Measurements from ENCODE around the gene MLIP.
"Not testable (repeated sequence)": the region's sequence is repeated elsewhere in the genome, so short reads cannot be mapped to it uniquely, and the experiment has no call there.

Gene MLIP, protein sequence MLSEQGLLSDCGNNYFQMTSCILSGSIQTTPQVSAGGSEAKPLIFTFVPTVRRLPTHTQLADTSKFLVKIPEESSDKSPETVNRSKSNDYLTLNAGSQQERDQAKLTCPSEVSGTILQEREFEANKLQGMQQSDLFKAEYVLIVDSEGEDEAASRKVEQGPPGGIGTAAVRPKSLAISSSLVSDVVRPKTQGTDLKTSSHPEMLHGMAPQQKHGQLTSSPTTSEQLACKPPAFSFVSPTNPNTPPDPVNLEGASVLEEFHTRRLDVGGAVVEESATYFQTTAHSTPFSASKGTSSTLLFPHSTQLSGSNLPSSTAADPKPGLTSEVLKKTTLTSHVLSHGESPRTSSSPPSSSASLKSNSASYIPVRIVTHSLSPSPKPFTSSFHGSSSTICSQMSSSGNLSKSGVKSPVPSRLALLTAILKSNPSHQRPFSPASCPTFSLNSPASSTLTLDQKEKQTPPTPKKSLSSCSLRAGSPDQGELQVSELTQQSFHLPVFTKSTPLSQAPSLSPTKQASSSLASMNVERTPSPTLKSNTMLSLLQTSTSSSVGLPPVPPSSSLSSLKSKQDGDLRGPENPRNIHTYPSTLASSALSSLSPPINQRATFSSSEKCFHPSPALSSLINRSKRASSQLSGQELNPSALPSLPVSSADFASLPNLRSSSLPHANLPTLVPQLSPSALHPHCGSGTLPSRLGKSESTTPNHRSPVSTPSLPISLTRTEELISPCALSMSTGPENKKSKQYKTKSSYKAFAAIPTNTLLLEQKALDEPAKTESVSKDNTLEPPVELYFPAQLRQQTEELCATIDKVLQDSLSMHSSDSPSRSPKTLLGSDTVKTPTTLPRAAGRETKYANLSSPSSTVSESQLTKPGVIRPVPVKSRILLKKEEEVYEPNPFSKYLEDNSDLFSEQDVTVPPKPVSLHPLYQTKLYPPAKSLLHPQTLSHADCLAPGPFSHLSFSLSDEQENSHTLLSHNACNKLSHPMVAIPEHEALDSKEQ

DNA sequence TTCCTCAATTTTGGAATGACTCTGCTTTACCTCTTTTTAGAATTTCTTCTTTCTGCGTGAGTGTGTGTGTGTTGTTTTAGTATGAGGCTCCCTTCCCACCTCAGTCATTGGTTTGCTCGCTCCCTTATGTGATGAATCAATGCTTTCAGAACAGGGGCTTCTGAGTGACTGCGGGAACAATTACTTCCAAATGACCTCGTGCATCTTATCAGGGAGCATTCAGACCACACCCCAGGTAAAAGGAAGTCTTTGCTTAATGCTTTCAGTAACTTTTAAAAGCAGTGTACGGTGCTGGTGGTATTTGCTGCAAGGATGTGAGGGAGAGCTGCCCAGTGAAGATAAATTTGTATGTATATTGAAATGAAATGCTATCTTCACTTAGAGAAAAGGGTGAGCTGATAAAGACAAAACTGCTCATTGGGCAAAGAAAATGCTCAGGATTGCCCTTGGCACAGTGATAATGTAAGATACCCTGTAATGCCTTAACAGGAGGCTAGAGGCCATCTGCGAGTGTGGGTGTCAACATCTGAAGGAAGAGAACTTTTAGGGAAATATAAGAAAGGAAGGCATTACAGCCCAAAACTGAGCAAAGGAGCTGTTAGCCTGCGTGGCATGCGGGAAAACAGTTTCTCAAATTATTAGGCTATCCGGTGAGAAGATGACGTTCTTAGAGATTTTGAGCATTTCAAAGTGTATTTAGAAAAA lies at the start of gene MLIP:
MLIP (plus strand) TSS at position 103 of the 705 bp plus-strand sequence; CDS start at position 140, 37 bp downstream.
- DNase-seq, result no peak

DNA sequence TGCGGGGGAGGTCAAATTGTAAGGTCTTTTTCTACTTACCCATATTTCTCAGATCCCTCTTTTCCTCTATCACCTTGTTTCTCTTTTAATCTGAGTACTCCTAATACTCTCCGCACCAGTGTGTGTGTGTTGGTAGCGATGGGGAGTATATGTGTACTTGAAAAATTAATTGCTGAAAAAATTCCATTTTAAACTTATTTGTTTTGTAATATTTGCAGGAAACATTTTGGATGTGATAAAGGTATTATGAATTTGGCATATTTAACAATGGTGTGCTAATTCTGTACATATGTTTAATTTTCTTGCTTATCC lies 48.1 kb upstream of the MLIP start:
- DNase-seq, result no peak

DNA sequence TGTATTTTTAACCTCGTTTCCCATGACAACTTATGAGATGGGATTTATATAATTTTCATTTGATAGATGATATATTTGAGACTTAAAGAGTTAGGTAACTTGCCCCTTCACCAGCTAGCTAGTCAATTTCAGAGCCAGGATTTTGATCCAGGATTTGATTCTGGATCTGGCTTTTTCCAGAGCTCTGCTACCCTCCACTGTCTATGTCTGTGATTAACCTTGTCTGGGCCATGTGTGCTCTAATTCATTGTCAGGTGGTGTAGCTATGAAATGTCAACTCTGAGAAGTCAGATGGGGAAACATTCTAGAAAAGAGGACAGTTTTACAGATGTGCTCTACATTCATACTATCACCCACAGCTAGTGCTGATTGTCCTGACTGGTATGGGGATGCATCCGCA lies 42.5 kb upstream of the MLIP start:
- no peak for DNase-seq

DNA sequence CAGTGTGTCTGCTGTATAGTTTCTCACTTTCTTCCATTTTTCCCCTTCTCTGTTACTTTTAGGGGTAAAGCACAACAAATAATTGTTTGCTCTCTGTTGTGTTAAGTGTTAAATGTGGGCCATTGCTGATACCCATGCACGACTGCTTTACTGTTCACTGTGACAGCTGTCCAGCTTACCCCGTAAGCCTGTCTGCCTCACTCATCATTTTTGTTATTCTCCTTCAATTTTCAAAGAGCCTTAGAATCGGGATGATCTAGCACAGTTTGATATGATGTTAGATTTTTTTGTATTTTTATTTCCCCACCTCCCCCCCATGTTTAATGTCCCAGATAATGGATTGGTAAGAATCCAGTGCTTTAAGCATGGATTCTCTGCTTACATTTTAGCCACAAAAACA lies 41.2 kb upstream of the MLIP start:
- DNase-seq, result no peak

DNA sequence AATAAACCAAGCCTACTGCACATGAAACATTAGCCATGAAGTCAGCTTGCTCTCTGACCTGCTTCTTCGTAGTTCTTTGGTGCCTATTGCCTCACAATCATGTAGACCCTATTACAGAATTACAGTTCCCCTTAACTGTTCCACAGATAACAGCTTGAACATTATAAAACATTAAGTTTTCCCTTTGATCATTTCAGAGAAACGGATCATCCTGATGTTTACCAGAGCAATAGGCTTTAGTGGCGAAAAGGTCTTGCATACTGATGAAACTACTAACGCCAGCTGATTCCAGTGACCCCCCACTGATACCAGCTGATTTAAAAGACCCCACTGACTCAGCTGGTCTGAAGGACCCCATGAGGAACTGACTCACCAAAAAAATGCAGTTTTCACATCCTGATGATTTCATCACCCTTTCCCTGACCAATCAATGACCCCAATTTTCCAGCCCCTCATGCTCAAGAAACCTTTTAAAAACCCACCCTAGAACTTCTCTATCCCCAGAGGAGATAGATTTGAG lies 39.4 kb upstream of the MLIP start:
- DNase-seq, result no peak

DNA sequence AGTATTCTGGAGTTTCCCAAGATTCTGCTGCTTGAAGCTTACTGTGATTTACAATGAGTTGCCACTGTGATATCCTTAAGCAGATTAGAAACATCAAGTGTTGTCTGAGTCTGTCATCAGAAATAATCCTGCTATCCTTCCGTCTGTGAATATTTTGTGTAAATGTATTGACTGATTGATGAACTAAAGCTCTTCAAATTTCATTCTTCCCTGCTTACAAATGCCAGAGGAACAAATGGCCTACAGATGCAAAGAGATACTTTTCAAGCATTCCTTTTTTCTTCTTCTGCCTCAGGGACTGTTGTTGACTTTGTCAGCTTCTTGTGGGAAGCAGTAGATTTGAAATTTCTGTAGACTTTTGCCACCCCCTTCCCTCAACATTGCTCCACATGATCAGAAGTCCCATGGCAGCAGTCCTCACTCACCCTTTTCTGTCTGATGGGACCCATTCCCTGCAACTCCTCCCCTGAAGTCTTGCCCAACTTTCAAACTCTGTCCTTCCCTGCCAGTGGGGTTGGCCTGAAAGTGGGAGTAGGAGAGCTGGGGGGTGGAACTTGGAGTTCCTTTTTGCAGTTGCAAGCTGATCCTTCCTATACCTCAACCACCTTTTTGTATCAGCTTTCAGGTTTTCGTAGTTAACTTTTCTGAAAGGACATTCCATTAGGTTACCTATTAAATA lies 38.5 kb upstream of the MLIP start:
- no peak for DNase-seq

DNA sequence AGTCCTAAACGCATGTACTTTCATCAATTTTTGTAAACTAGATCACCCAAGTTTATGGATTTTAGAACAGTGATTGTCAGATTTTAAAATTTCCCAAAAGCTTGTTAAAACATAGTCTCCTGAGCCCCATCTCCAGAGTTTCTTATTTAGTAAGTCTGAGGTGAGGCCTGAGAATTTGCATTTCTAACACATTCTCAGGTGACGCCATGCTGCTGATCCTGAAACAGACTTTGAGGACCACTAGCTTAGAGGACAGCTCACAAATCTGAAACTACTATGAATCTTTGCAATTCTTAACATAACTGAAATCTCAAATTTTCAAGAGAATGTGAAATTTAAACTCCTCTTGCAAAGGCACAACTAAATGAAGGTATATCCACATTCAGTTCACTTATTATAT lies 37.8 kb upstream of the MLIP start:
- DNase-seq, result no peak

DNA sequence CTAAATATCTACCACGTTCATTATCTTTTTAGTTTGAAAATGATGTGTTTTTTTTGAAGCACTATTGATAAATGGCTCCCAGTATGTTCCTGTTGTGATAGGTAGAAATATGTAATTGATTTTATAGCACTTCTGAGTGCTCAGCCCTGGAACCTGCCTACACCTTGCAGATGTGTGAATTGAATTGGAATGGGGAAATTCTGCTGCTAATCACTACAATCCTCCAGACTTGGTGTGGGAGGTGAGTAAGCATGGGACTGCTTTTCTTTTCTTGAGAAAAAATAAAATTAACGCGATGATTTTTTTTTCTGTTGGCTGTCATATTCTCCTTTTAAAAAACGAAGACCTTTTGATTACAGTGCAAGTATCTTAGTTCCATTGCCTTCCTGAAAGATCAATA lies 37.1 kb upstream of the MLIP start:
- DNase-seq, result no peak

DNA sequence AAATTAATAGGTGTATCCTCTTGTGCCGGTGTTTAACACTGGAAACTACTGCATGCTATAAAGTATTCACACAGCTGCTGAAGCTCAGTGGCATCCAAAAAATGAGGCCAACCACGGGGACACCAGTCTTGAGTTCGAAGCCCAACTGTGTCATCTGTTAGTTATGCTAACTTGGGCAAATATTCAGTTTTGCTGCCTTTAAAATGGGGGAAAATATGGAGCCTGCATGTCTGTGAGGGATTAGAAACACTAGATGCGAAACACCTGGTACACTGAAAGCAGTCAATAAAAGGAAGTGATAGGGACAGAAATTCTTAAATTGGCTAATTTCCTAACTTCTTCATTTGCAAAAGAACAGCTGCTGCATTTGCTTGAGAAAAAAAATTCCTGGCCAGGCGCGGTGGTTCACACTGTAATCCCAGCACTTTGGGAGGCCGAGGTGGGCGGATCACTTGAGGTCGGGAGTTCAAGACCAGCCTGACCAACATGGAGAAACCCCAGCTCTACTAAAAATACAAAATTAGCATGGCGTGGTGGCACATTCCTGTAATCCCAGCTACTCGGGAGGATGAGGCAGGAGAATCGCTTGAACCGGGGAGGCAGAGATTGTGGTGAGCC lies 36.6 kb upstream of the MLIP start:
- DNase-seq, result no peak

DNA sequence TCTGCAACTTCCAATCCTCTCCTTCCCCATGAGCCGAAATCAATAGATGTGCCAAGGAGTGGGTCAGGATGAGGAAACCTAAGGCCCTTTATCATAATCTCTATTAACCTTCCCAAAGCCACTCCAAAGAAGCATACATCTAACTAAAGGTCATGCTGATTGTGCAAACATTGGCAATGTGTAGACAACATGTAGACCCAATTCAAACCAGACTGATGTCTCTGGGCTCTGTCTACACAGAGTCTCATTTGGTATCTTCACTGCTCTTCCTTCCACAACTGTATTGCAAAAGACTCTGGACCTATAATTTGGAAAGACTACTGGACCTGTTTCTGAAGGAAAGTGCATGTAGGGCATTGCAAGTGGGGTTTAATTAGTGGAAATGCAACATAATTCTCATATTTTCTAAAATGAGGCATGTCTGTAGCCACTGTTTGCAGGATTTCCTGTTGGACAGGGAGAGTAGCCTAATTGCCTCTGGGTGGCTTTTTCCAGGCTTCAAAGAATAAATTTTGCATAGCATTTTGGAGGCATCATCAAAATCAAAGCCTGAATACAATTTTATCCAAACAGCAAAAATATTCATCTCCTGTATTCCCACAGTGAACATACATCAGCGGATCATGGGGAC lies 35.0 kb upstream of the MLIP start:
- DNase-seq, result no peak

DNA sequence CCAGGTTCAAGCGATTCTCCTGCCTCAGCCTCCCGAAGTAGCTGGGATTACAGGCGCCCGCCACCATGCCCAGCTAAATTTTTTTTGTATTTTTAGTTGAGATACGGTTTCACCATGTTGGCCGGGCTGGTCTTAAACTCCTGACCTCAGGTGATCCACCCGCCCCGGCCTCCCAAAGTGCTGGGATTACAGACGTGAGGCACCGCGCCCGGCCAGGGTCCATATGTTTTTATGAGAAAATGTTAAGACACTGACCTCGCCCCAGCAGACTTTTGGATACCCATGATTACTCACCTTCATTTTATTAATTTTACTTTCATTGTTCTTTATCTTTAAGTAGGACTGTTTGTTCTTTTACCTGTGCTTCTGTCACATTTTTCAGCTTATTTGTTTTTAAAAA lies 29.7 kb upstream of the MLIP start:
- not testable (repeated sequence) for DNase-seq

DNA sequence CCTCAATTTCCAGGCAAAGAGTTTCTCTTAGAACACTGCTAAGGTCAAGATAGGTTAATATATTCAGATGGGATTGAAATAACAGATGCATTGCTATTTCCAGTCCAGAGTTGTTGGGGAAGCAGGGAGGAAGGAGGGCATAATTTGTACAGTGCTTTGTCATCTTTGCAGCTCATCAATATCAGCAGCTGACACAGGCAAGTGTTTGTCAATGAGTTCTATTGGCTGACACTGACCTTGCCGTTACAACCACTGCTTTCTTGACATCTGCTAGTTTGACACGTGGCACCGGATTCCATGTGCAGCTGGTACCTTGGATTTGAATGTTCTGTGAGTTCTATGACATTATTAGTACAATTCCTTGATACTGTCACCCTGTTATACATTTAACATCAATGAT lies 28.0 kb upstream of the MLIP start:
- DNase-seq, result no peak

DNA sequence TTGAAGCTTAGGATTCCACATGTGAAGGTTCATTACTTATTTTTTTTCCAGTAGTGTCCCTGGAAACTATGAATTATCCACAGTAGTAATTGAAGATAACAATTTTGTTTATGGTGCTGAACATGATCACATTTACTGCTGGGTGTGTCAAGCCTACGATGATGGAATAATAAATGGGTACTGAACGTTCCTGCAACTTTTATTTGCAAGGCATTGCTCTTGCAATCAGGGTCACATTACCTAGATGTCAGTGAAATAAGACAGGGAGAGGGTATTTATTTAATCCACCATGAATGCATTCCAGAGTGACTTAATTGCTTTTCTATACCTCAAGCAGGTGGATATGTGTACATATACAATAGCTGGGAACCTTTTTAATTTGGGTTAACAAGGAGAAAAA lies 27.0 kb upstream of the MLIP start:
- no peak for DNase-seq

DNA sequence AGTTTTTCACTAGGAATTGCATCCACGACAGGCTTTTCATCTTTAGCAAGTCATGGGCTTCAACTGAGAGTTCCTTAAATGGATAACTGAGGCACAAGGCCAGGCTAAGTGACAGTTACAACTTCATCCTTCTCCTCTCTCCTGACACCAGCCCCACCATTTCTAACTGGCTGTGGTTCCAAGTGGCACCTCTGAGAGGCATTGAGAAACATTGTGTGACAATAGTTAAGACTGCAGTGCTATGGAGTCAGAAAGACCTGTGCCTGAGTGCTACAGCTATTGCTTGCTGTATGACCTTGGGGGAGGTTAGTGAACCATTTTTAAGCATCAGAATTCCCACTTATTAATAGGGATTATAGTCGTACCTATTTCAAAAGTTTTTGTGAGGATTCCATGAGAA lies 26.2 kb upstream of the MLIP start:
- DNase-seq, result no peak

DNA sequence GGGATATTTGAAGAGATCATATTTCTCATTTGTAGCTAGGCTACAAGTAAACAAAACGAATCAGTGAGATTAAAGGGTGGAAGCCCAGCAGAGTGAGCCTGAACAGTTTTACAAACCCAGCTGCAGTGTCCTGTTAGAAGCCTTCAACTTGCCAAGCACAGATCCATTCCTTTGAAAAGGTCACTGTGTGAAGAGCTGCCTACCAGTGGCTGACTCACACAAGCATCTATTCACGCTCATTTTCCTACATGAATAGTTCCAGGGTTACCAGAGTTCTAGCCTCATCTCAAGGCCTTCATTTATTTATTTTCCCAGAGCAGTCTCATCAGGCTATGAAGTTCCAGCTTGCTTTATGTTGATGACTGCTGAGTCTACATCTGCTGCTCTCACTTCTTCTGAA lies 25.7 kb upstream of the MLIP start:
- no peak for DNase-seq

DNA sequence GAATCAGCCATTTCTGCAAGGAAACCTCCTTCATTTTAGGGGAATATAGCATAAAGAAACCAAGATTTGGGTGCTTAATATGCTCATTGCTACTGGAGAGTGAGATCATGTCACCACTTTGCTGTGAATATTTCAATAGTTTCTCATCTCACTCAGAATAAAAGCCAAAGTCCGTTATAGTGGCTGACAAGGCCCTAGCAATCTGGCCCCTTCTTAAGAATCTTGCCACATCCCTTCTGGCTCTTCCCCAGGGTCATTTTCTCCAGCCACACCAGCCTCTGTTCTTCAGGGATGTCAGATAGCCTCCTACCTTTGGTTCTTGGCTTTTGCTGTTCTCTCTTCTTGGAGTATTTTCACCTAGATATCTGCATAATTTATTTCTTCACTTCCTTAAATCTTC lies 24.8 kb upstream of the MLIP start:
- DNase-seq, result no peak

DNA sequence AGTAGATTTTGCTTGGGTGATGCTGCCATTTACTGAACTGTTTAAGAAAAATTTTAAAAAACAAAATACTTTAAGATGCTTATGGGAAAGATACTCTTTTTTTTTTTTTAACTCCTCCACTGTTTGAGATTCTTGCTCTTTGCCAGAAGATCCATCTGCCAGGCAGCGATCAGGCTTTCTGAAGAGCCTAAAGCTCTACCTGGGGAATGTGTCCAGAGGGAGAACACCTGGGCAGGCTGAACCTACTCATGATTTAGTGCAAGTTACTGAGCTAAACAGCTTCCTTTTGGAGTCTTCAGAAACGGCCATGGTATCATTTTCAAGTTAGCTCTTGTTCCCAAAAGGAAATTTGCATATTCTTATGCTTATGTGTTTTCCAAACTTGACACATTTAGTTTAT lies 23.5 kb upstream of the MLIP start:
- DNase-seq, result no peak

DNA sequence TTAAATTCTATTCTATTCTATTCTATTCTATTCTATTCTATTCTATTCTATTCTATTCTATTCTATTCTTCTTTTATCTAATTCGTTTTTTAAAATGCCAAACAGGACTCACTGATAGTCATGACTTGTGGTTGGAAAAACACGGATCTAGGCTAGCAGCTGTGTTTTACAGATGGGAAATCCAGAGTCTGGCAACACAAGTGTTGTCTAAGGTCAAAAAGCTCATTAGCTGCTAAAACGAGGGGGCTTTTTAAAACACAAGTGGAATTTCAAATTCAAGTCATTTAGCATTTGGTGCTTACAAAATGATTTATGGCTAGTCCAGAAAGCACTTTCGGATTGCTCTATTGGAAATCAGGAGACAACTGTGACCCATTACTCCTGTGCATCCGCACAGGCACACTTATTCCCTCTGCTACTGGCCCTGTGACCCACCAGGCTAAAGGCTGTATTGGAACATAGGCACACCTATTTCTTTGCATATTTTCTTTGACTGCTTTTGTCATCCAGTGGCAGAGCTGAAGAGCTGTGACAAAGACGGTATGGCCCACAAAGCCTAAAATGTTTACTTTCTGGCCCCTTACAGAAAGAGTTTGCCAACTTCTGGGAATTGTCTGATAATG lies 17.8 kb upstream of the MLIP start:
- no peak for DNase-seq

DNA sequence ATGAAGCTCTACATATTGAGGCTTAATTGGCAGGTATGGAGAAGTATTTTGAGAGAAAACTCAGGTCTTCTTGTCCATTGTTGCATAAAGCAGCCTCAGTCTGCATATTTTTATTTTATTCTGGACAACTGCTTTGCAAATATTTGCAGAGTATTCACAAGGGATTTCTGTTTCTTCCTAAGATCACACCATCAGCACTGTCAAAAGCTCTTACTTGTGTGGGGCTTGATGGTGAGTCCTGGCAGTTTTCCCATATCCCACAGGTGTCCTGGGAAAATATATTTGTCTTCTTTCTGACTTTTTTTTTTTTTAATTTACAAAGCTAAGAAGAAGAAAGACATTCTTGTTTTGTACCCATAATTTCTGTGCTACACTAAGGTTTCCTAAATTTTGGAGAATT lies 16.9 kb upstream of the MLIP start:
- DNase-seq, result no peak

DNA sequence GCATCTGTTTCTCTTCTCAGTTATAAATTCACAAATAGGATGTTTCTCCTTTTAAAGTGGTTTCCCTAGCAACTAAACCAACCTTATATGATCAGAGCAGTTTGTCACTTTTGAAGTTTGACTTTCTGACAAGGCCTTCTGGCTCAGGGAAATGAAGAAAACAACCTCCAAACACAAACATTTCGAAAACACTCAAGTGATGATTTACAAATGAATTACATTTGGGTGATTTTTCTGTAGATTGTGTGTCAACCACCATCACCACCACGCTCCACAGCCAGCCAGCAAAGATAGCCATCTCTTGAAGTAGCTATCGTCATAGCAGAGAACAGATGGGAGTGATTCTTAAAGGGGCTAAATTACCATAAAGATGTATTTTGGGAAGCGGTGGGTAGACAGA lies 16.5 kb upstream of the MLIP start:
- no peak for DNase-seq

DNA sequence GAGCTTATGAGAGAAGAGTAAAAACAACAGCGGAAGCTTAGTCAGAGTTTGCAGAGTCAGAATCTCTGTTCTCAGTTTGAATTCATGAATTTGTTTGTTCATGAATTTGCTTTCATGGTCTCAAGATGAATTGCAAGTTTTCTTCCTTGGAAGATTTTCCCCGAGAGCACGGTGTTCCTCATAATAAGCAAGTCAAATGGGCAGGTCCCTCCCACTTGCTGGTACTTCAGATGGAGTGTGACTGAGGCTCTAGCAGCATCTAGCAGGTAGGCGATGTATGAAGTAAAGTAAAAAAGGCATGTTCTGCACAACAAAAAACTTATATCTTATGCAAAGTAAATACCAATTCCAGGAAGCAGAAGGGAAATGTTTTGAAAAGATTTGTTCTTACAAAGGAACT lies 15.5 kb upstream of the MLIP start:
- no peak for DNase-seq
